Mucosa of stomach (tissue), 1 donor: ENCODE results near the gene ATP5F1B.
A peak's percentile ranks its signal among the peaks of the same experiment; 100 is the strongest.

Experiments used
- H3K27me3 ChIP-seq: one replicate; pipeline ENCODE4 v1.7.0; 2013; ENCODE audit warnings: mild to moderate bottlenecking, low read length; ENCODE audit not compliant: control insufficient read depth, insufficient read depth
- H3K36me3 ChIP-seq: one replicate; pipeline ENCODE4 v1.7.0; 2013; ENCODE audit warnings: low read length; ENCODE audit not compliant: control insufficient read depth, insufficient read depth
- H3K4me1 ChIP-seq: one replicate; pipeline ENCODE4 v1.7.0; 2013; ENCODE audit warnings: mild to moderate bottlenecking, low read length; ENCODE audit not compliant: control insufficient read depth, insufficient read depth
- H3K4me3 ChIP-seq: one replicate; pipeline ENCODE4 v1.7.0; 2013; ENCODE audit warnings: low read length
- H3K9ac ChIP-seq: one replicate; pipeline ENCODE4 v1.7.0; 2013; ENCODE audit warnings: mild to moderate bottlenecking, low read length, moderate library complexity
- H3K9me3 ChIP-seq: one replicate; pipeline ENCODE4 v1.7.0; 2013; ENCODE audit warnings: mild to moderate bottlenecking, low read length, moderate library complexity; ENCODE audit not compliant: control insufficient read depth
- donor health status: Pancreatic carcinoma.

The ATP5F1B gene

GRCh38 chr12:56645717-56646446, at the start of gene ATP5F1B:
Gene ATP5F1B, minus strand, starts transcription at chr12:56645984. Its CDS starts 21 bp downstream, at chr12:56645963.
- H3K9me3 ChIP-seq = no peaks in the 10 kb centered on the region
- peaks cover 11% of the 10 kb centered on the region for H3K36me3 ChIP-seq
- H3K27me3 ChIP-seq = no peaks in the 10 kb centered on the region
- H3K9ac ChIP-seq = peak within 1 kb of the TSS; percentile 96
- H3K4me1 ChIP-seq = peaks cover 9% of the 10 kb centered on the region
- peak within 1 kb of the TSS; percentile 93 for H3K4me3 ChIP-seq

GRCh38 chr12:56694161-56694560, 48.4 kb upstream of the ATP5F1B start:
- Histone ChIP-seq H3K9ac (no peak overlapping the region), H3K36me3 (no peaks in the 10 kb centered on the region), H3K27me3 (no peaks in the 10 kb centered on the region), H3K4me1 (peaks cover 2% of the 10 kb centered on the region), H3K9me3 (no peaks in the 10 kb centered on the region), H3K4me3 (no peak overlapping the region)

- no peaks in the 10 kb centered on the region for H3K27me3 ChIP-seq
- H3K9me3 ChIP-seq = no peaks in the 10 kb centered on the region
- peak overlapping the region; percentile 97 for H3K4me3 ChIP-seq
- H3K36me3 ChIP-seq = no peaks in the 10 kb centered on the region
- peaks cover 15% of the 10 kb centered on the region for H3K4me1 ChIP-seq
- peak overlapping the region; percentile 98 for H3K9ac ChIP-seq
Observed at GRCh38 chr12:56688846-56689109, 43.0 kb upstream of the ATP5F1B start.

- peaks cover 15% of the 10 kb centered on the region for H3K4me1 ChIP-seq
- H3K9me3 ChIP-seq = no peaks in the 10 kb centered on the region
- H3K27me3 ChIP-seq = no peaks in the 10 kb centered on the region
- peak within 1 kb of the TSS; percentile 97 for H3K4me3 ChIP-seq
- H3K9ac ChIP-seq = peak within 1 kb of the TSS; percentile 98
- H3K36me3 ChIP-seq = no peaks in the 10 kb centered on the region
Observed at GRCh38 chr12:56688129-56688845, 42.5 kb upstream of the ATP5F1B start, which contains the start of gene PTGES3. Gene PTGES3, minus strand, starts transcription at chr12:56688284. Its CDS starts 285 bp downstream, at chr12:56687999.

- Histone ChIP-seq H3K4me1 (peaks cover 15% of the 10 kb centered on the region), H3K36me3 (no peaks in the 10 kb centered on the region), H3K27me3 (no peaks in the 10 kb centered on the region), H3K4me3 (peak overlapping the region; percentile 87), H3K9ac (peak overlapping the region; percentile 97), H3K9me3 (no peaks in the 10 kb centered on the region)
Observed at GRCh38 chr12:56687223-56688128, 41.7 kb upstream of the ATP5F1B start.

GRCh38 chr12:56684745-56685359, 39.1 kb upstream of the ATP5F1B start:
- Histone ChIP-seq H3K9me3 (no peaks in the 10 kb centered on the region), H3K4me3 (no peak overlapping the region), H3K36me3 (no peaks in the 10 kb centered on the region), H3K9ac (peak overlapping the region; percentile 71), H3K27me3 (no peaks in the 10 kb centered on the region), H3K4me1 (peaks cover 15% of the 10 kb centered on the region)

- Histone ChIP-seq H3K9me3 (no peaks in the 10 kb centered on the region), H3K36me3 (no peaks in the 10 kb centered on the region), H3K9ac (no peak overlapping the region), H3K27me3 (no peaks in the 10 kb centered on the region), H3K4me1 (peaks cover 6% of the 10 kb centered on the region), H3K4me3 (no peak overlapping the region)
Observed at GRCh38 chr12:56682323-56682722, 36.5 kb upstream of the ATP5F1B start.

GRCh38 chr12:56679883-56680575, 34.2 kb upstream of the ATP5F1B start:
- Histone ChIP-seq H3K9me3 (no peaks in the 10 kb centered on the region), H3K27me3 (no peaks in the 10 kb centered on the region), H3K9ac (no peak overlapping the region), H3K4me3 (no peak overlapping the region), H3K36me3 (no peaks in the 10 kb centered on the region), H3K4me1 (peaks cover 6% of the 10 kb centered on the region)

GRCh38 chr12:56678852-56679251, 33.1 kb upstream of the ATP5F1B start:
- no peaks in the 10 kb centered on the region for H3K36me3 ChIP-seq
- no peaks in the 10 kb centered on the region for H3K4me1 ChIP-seq
- no peak overlapping the region for H3K9ac ChIP-seq
- H3K9me3 ChIP-seq = no peaks in the 10 kb centered on the region
- no peak overlapping the region for H3K4me3 ChIP-seq
- H3K27me3 ChIP-seq = no peaks in the 10 kb centered on the region

GRCh38 chr12:56677680-56678079, 31.9 kb upstream of the ATP5F1B start:
- no peak overlapping the region for H3K9ac ChIP-seq
- no peaks in the 10 kb centered on the region for H3K27me3 ChIP-seq
- H3K36me3 ChIP-seq = no peaks in the 10 kb centered on the region
- H3K4me3 ChIP-seq = no peak overlapping the region
- no peaks in the 10 kb centered on the region for H3K4me1 ChIP-seq
- no peaks in the 10 kb centered on the region for H3K9me3 ChIP-seq

- no peaks in the 10 kb centered on the region for H3K36me3 ChIP-seq
- H3K9ac ChIP-seq = no peak overlapping the region
- H3K27me3 ChIP-seq = no peaks in the 10 kb centered on the region
- no peak overlapping the region for H3K4me3 ChIP-seq
- H3K9me3 ChIP-seq = no peaks in the 10 kb centered on the region
- H3K4me1 ChIP-seq = no peaks in the 10 kb centered on the region
Observed at GRCh38 chr12:56676851-56677580, 31.2 kb upstream of the ATP5F1B start.
